HG03097 (cell line): ENCODE results near the gene PRPF6.
"Not testable (repeated sequence)": the region's sequence is repeated elsewhere in the genome, so short reads cannot be mapped to it uniquely, and the experiment has no call there.

Experiments
- ATAC-seq: cut with Tn5 transposase; IDR thresholded peaks from one replicate; pipeline ENCODE4 v1.9.1; 2021; ENCODE audit not compliant: unreplicated experiment, low FRiP score

PRPF6 gene

DNA sequence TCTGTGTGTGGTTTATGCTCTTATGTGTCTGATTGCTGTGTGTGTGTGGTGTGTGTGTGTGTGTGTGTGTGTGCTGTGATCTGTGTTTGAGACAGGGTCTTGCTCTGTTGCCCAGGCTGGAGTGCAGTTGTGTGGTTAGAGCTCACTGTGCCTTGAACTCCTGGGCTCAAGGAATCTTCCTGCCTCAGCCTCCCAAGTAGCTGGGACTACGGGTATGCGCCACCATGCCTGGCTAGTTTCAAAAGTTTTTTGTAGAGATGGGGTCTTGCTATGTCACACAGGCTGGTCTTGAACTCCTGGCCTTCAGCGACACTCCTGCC lies 7.8 kb upstream of the PRPF6 start:
- ATAC-seq: no peak

DNA sequence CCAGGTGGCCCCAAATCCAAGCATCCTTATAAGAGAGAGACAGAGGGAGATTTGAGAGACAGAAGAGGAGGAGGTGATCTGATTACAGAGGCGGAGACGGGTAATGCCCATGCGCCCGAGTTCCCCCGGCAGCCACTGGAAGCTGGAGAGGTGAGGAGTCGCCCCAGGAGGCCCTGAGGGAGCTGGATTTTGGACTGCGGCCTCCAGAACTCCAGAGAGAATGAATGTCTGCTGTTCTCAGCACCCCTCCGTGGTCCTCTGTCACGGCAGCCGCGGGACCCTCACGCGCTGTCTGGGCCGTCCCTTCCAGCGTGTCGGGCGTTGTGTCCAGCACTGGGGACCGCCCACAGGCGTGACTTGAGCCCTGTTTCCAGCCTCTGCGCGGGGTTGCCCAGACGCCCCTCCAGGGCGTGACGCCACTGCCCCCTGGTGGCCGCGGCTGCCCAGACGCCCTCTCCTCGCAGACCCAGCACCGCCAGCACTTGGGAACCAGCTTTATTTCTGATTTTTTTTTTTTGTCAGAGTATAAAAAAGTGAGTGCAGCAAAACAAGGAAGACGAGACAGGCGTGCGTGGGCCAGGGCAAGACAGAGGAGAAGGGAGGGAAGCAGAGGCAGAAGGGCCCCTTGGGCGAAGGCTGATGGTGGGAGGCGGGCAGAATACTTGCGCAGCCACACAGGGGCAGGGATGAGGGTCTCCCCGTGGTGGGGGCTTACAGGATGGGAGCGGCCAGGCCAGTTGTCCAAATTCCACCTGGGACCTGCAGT lies 7.1 kb upstream of the PRPF6 start:
- ATAC-seq: no peak

DNA sequence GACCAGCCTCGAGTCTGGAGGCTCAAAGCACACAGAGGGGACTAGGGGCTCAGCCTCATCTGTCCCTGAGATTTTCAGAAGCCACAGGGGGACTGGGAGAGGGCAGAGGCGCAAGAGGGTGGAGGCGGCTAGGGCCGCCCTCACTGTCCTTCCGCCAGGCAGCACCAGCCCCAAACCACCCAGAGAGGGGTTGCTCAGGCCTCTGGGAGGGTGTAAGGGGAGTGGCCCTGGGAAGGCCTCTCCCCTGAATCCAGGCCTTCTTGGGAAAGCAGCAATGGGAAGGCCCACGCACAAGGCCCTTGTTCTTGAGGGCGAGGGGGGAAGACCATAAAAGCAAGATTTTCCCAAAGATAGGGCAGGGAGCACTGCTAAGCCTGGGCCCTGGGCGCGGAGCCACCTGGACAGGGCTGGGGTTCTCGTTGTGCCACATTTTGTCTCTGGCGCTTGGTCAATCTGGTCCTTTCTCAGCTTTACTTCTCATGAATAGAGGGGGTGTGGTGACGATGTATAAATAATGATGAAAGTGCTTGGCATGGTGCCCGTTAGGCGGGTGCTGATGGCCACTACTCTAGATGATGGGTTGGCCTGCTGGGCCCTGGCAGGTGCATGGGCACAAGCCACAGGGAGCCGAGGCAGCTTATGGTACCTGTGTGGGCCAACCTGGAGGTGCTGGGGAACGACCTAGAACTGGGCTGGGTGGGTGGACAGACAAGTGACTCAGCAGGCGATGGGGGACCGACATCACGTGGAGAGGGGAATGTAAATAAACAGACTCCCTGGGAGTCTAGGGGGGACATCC lies 6.3 kb upstream of the PRPF6 start:
- no peak for ATAC-seq

DNA sequence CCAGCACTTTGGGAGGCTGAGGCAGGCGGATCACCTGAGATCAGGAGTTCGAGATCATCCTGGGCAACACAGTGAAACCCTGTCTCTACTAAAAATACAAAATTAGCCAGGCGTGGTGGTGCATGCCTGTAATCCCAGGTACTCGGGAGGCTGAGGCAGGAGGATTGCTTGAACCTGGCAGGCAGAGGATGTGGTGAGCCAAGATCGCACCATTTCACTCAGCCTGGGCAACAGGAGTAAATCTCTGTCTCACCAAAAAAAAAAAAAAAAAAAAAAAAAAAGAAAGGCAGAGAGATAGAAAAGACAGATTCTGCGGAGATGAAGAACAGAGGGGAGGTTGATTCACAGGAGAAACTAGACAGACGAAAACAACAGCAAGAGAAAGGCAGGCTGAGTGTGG lies 4.4 kb upstream of the PRPF6 start:
- ATAC-seq: not testable (repeated sequence)

DNA sequence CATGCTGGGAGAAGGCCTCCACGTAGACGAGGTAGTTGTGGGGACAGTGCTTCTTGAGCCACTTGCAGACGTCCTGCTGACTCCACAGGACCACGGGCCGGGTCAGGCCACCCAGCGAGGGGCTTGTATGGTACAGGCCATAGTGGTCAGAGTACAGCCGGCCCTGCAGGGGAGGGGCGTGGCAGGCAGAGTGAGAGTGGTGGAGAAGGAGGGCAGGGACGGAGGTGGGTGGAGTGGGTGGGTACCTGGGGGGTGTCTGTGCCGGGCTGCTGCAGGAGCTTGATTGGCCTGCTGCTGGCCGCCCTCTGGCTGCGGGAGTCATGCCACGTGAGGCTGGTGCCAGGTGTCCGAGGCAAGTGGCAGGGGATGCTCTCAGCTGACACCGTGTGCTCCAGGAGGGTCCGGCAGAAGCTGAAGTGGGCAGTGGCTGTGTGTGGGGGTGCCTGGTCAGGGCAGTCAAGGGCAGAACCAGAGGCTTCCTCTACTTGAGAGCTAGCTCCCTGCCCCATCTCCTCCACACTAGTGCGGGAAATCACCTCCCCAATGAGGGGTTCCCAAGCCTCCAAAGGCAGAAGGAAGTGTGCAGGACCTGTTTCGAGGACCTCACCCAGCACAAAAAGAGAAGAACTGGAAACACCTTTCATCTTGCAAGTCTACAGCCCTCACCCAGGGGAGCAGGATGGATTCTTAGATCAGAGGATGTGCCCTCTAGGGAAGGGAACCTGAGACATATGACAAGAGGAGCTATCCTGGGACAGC lies 3.8 kb upstream of the PRPF6 start:
- no peak for ATAC-seq

DNA sequence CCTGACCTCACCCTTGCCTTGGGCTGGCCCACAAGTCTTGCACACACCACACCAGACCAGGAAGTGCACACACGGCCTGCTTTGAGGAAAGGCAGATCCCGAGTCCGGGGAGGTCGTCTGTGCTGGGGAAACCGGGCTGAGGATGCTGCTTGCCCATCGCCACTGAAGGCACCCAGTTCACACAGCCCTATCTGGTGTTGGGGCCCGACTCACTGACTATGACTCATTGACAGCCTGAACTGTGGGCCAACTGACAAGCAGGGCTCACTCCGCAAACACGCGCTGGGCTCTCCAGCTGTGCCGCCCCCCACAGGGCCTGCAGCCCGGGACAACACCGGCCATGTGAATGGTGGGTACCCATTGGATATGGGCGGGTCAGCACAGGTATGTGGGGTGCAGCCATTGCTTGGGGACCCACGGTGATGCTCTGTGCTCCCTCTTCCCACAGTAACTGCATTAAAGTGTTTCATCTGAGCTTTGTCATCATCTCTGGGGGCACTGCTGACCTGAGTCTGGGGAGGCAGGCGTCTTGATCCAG lies 3.1 kb upstream of the PRPF6 start:
- no peak for ATAC-seq

DNA sequence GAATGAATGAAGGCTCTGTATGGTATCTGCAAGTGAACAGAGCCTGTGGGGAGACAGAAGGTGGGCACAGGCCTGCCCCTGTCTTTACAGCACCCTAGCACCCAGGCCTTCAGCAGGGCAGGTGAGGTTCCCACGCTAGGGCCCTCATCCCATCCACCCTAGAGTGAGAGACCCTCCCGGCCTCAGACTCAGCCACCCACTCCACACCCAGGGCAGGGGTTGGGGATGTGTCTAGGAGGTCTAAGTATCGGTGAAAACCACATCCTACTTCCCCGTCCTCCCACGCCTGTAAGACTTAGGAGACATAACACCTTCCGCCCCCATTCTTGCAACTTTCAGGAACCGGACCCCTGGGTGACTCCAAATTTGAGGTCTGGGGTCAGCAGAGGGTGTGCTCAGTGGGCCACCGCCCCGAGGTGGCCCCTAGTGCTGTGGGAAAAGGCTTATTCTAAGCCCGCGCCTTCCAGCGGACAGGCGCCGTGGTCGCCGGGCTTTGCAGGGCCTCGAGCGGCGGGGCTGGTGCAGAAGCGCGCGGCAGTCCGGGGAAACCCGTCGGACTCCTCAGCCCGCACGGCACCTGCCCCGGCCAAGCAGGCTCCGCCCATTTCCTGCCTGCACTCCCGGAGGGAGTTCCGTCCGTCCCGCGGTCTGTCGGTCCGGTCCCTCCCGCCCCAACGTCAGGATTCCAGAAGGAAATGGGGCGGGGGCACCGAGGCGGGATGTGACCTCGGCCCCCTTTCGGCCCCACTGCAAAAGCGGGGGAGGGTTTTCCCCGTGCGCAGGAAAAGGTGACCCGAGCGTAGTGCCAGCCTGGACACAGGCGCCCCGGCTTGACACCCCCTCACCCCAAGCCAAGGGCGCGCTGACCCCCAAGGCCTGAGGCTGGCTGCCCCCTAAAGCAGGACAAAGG lies 2.4 kb upstream of the PRPF6 start:
- ATAC-seq: peak; percentile 27

DNA sequence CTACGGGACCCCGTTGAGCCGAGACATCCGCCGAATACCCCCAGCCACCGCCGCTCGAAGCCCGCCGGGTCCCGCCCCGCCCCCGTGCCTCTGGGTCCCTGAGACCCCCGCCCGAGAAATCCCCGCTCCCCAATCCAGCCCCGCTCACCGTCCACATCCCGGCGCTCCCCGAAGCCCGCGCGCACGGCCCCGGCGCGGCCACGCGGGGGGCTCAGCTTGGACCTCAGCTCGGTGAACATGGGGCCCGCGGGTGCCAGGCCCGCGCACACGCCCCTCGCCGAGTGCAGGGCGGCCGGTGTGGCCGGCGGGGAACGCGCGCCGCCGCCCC lies 1.7 kb upstream of the PRPF6 start:
- no peak for ATAC-seq

DNA sequence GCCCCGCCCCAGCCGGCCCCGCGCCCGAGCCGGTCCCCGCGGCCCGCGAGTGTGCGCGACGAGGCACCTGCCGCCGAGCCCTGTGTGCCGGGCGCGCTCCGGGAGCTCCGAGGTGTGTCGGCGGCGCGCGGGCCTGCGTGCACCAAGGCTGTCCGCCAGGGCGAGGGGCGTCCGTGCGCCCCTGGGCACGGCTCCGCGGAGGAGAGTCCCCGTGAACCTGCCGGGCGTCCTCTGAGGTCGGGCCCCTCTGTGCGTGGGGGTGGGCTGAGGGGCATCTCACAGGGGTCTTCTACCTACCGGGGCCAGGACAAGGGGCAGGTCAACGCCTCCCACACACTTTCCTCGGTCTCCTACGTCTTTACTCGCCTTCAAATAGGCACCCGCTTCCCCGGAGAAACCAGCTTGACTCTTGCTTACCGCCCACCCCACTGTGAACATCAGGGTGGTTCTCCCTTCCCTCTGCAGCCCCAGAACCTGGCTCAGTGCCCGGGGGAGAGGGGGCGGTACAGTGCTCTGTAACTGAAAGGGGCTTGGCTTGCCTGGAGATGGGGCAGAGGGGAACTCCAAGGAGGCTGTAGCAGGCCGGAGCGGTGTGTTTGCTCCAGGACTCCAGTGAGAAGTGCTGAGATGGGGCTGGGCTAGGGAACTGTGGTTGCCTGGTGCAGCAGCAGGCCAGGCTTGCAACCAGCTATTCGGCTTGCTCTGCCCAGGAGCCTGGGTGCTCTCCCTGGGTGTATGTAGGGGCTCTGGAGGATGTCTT lies 1.2 kb upstream of the PRPF6 start, which contains the start of gene SAMD10:
TSS of gene SAMD10 (minus strand) at position 86 of the 760 bp plus-strand sequence. CDS start 175 bp downstream, outside the sequence.
- ATAC-seq: peak; percentile 21

DNA sequence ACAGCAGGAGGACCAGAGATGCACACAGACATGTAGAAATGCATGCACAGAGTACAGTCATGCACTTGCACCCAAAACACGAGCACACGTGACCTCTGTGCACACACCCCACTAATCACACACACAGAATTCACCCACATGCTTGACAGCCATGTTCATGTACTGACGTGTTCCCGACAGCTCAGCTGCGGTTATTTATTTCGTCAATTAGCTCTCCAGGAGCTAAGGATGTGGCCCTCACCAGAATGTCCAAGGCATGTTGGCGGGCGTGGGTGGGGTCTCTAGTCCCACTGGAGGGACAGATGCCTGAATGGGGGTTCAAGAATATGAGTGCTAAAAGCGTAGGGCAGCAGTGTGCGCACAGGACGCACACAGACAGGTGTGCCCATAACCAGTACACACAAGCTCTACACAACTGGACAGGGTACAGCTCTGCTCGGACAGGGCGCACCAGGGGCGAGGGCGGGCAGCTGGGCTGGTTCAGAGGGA lies 571 bp upstream of the PRPF6 start:
- ATAC-seq: peak; percentile 5

DNA sequence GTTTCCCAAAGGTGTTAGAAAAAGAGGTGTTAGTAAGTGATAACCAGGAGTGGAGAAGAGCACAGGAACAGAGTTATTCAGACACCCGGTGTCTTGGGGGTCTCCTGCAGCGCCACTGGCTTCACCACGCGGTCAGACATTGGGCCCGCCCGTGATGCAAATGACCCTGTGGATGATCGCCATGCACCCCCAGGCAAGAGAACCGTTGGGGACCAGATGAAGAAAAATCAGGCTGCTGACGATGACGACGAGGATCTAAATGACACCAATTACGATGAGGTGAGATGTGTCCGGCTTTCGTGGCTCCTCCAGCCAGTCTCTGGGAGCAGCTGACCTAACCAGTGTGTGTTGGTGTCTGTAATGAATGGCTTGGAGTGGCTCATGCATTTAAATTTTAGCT lies 2.0 kb downstream of the PRPF6 start:
- ATAC-seq: no peak

DNA sequence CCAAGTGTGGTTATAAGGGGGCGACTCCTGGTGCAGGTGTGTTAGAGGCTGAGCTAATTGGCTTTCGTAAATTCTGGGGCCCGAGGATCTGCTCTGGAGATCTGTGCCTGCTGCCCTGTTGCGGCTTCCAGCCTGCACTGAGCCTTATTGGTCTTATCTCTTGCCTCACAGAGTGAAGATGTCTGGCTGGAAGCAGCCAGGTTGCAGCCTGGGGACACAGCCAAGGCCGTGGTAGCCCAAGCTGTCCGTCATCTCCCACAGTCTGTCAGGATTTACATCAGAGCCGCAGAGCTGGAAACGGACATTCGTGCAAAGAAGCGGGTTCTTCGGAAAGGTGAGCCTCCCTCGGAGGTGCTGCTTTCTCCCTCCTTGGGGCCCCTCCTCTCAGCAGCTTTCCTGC lies 20.0 kb downstream of the PRPF6 start:
- no peak for ATAC-seq

DNA sequence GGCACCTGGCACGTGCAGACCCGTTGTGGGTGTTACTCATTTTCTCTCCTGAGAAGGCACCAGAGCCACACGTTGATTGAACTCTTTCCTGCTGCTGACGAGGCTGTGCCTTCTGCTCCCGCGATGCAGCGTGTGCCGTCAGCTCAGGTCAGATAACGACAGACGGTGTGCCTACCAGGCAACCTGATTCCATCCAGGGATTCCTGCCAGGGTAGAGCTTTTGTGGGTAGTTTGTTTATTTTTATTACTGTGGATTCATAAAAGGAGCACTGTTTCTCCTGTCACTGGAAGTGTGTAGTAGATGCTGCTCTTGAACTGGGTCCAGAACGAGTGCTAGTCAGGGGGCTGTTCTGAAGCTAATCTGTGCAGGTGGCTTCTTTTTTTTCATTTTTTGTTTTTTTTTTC lies 20.7 kb downstream of the PRPF6 start:
- ATAC-seq: no peak

DNA sequence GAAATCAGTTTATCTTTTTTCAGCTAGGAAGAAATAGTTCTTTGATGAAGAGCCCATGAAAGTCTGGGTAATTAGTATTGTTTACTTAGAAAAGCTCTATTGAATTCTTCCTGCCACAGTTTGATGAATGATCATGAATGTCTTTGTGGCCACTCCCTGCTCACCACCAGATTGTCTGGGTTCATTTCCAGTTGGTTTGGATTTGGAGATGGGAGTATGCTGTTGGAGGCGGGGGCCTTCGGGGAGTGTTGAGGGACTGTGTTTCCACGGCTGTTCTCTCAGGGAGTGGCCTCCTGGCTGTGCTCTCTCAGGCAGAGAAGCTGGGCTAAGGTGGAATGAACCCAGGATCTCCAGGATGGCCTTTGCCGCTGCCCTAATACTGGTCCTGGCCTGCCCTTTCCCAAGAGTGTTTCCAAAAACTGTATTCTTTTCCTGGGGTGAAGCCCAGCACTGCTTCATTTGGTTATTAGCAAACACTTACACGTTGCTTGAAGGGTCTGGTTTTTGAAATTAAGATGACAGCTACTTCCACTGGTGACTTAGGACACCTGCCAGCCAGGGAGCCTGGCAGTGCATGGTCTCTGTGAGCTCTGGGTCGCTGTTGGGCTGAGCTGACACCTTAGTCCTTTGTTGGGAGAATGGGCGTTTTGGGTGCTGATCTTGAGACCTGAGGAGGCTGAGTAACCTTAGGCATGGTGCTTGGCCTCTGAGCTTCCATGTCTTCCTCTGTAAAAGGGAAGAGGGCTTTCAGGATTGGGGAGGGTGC lies 23.2 kb downstream of the PRPF6 start:
- ATAC-seq: no peak

DNA sequence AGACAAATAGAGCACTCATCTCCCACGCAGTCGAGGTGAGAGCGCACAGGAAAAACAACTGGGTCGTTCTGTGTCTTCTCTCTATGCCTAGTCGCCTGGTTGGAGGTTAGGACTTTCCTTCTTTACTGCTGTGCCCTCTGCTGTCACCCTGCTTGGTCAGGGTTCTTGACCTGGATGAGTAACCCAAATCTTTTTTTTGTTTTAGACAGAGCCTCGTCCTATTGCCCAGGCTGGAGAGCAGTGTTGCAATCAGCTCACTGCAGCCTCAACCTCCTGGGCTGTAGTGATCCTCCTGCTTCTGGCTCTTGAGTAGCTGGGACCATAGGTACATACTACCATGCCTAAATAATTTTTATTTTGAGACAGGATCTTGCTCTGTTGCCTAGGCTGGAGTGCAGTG lies 24.5 kb downstream of the PRPF6 start:
- ATAC-seq: no peak

DNA sequence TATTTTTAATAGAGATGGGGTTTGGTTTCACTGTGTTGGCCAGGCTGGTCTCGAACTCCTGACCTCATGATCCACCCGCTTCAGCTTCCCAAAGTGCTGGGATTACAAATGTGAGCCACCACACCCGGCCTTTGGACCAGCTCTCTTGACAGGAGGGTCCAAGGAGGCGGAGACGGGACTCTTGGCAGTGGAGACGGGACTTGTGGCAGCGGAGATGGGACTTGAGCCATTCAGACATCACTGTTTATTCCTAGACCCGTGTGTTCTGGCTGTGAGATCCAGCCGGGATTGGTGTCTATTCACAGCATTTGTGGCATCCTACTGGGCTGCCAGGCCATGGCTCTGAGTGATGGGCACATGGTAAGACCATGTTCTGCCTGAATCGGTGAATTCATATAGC lies 25.6 kb downstream of the PRPF6 start:
- ATAC-seq: no peak

DNA sequence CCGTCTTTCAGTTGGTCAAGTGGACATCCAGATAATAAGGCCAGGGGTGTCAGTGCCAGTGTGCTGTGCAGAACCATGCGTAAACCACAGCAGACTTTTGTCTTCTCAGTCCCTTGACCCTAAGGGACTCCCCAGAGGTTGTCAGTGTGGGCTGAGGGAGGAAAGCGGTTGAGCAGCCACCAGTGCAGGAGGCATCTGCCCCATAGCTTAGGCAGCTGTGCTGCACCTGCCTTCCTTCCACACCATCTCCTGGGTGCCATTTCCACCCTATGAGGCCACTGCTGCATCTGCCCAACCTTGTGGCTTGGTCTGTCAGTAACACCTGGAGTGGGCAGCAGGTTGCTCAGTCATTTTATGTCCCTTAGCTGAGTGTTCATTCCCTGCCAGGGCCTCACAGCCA lies 26.0 kb downstream of the PRPF6 start:
- no peak for ATAC-seq

DNA sequence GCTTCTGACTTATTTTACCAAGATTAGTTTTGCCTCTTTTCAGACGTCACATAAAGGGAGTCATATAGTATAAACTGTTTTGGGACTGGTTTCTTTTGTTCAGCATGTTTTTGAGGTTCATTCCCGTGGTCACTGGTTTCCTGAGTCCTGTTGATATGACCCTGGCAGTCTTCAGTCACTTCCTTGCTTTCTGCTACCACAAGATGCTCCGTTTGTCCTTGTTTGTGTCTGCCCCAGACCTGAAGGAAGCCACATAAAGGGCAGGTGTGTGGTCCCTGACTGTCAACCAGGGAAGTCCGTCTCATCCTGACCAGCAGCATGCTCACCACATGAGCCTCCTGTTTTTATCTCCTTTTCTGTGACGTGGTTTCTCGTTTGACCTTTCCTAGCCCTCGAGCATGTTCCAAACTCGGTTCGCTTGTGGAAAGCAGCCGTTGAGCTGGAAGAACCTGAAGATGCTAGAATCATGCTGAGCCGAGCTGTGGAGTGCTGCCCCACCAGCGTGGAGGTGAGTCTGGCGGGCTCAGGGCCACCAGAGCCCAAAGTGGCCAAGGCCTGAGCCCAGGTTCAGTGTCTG lies 29.0 kb downstream of the PRPF6 start:
- no peak for ATAC-seq
